ENCODE data around the gene SAV1.
"Not testable (repeated sequence)": the region's sequence is repeated elsewhere in the genome, so short reads cannot be mapped to it uniquely, and the experiment has no call there.

The SAV1 gene

GRCh38 chr14:50664579-50664978 is 3.5 kb downstream of the SAV1 start:
- not testable (repeated sequence) for DNase-seq

GRCh38 chr14:50659327-50659974 is 8.7 kb downstream of the SAV1 start:
- no peak for DNase-seq

GRCh38 chr14:50658203-50658602 is 9.9 kb downstream of the SAV1 start:
- no peak for DNase-seq

GRCh38 chr14:50657753-50658152 is 10.4 kb downstream of the SAV1 start:
- DNase-seq, result no peak

GRCh38 chr14:50656776-50657175 is 11.3 kb downstream of the SAV1 start:
- DNase-seq, result no peak

- no peak for DNase-seq
These were observed 18.4 kb downstream of the SAV1 start for GRCh38 chr14:50649691-50650090.

GRCh38 chr14:50647753-50648152 is 20.4 kb downstream of the SAV1 start:
- no peak for DNase-seq

- no peak for DNase-seq
These were observed 20.8 kb downstream of the SAV1 start for GRCh38 chr14:50647282-50647681.

GRCh38 chr14:50635141-50635540 is 33.0 kb downstream of the SAV1 start:
- no peak for DNase-seq

GRCh38 chr14:50633954-50634353 is 34.2 kb downstream of the SAV1 start:
- no peak for DNase-seq

- no peak for DNase-seq
These were observed 36.7 kb downstream of the SAV1 start for GRCh38 chr14:50631408-50631821.

- DNase-seq, result not testable (repeated sequence)
These were observed 43.2 kb downstream of the SAV1 start for GRCh38 chr14:50624947-50625346.

- DNase-seq, result no peak
These were observed 43.7 kb downstream of the SAV1 start for GRCh38 chr14:50624447-50624846.

- DNase-seq, result no peak
These were observed 45.1 kb downstream of the SAV1 start for GRCh38 chr14:50622978-50623377.

- DNase-seq, result no peak
These were observed 47.8 kb downstream of the SAV1 start for GRCh38 chr14:50620341-50620740.

GRCh38 chr14:50619569-50620141 is 48.5 kb downstream of the SAV1 start:
- no peak for DNase-seq

- DNase-seq, result no peak
These were observed 51.8 kb downstream of the SAV1 start for GRCh38 chr14:50616275-50616674.

GRCh38 chr14:50615552-50615951 is 52.6 kb downstream of the SAV1 start:
- no peak for DNase-seq

GRCh38 chr14:50615056-50615455 is 53.0 kb downstream of the SAV1 start:
- no peak for DNase-seq

- DNase-seq, result no peak
These were observed 55.3 kb downstream of the SAV1 start for GRCh38 chr14:50612806-50613205.

- no peak for DNase-seq
These were observed 57.6 kb downstream of the SAV1 start for GRCh38 chr14:50610465-50610864.

- no peak for DNase-seq
These were observed 59.7 kb downstream of the SAV1 start for GRCh38 chr14:50608302-50608851.

- DNase-seq, result no peak
These were observed 60.3 kb downstream of the SAV1 start for GRCh38 chr14:50607761-50608160.

GRCh38 chr14:50607181-50607580 is 60.9 kb downstream of the SAV1 start:
- no peak for DNase-seq

GRCh38 chr14:50606468-50606867 is 61.6 kb downstream of the SAV1 start:
- no peak for DNase-seq

All from 8988T (cell line).